CD4-positive, alpha-beta memory T cell (primary cell): ENCODE data around the gene SLC4A5. TPM values are rescaled to one million over a fixed set of nuclear protein-coding genes. Genes with fewer than 3 reads are reported as not detected.
"Not testable (repeated sequence)": the region's sequence is repeated elsewhere in the genome, so short reads cannot be mapped to it uniquely, and the experiment has no call there.

Experiments used
- CTCF ChIA-PET: fragments of 350-600 bp; sonication (Branson Sonifier 250); formaldehyde crosslinking; loops from one replicate; lab custom pipeline; 2021; ENCODE audit warnings: inconsistent platforms; ENCODE audit not compliant: partially characterized antibody; lab: Charles Lee
- POLR2A ChIA-PET: fragments of 350-600 bp; sonication (Branson Sonifier 250); formaldehyde crosslinking; loops from one replicate; lab custom pipeline; 2021; ENCODE audit not compliant: partially characterized antibody; lab: Charles Lee
- DNase-seq, 5 donors: peaks; one replicate each; pipeline versions ENCODE4 v3.0.0 to v3.0.0-alpha.2; 2020 to 2022; ENCODE audit warnings: mixed read lengths in 1 of 5
- H3K27ac ChIP-seq: one replicate; pipeline ENCODE4 v1.7.0; 2013; ENCODE audit warnings: low read depth, low read length
- H3K27me3 ChIP-seq: 2 replicates; pipeline ENCODE4 v1.7.0; 2013; ENCODE audit warnings: mild to moderate bottlenecking, low read length, moderate library complexity; ENCODE audit not compliant: insufficient read depth
- H3K36me3 ChIP-seq: 2 replicates; pipeline ENCODE4 v1.7.0; 2013; ENCODE audit warnings: mild to moderate bottlenecking, low read length, moderate library complexity; ENCODE audit not compliant: insufficient read depth
- H3K4me1 ChIP-seq: 2 replicates; pipeline ENCODE4 v1.7.0; 2013; ENCODE audit warnings: mild to moderate bottlenecking, low read length, moderate library complexity; ENCODE audit not compliant: insufficient read depth
- H3K4me3 ChIP-seq, 2 donors: one replicate each; pipeline ENCODE4 v1.7.0; 2013; ENCODE audit warnings: low read length in 2 of 2, mild to moderate bottlenecking in 1 of 2
- H3K9me3 ChIP-seq, 2 donors: one replicate each; pipeline ENCODE4 v1.7.0; 2013; ENCODE audit warnings: low read length in 2 of 2, control low read depth in 1 of 2; ENCODE audit not compliant: control insufficient read depth in 1 of 2
- H3K27ac Mint-ChIP-seq, 7 donors: one replicate each; pipeline ENCODE4 v1.8.0; 2020 to 2021; ENCODE audit warnings: mixed read lengths in 7 of 7, mild to moderate bottlenecking in 6 of 7, inconsistent platforms in 3 of 7, moderate library complexity in 3 of 7
- H3K27me3 Mint-ChIP-seq, 2 donors: one replicate each; pipeline ENCODE4 v1.8.0; 2020 to 2021; ENCODE audit warnings: mixed read lengths in 2 of 2
- H3K36me3 Mint-ChIP-seq, 2 donors: one replicate each; pipeline ENCODE4 v1.8.0; 2020 to 2021; ENCODE audit warnings: mixed read lengths in 2 of 2, inconsistent platforms in 1 of 2, mild to moderate bottlenecking in 1 of 2
- H3K4me1 Mint-ChIP-seq, 4 donors: one replicate each; pipeline ENCODE4 v1.8.0; 2020 to 2021; ENCODE audit warnings: mixed read lengths in 4 of 4, mild to moderate bottlenecking in 1 of 4
- H3K4me3 Mint-ChIP-seq, 8 donors: one replicate each; pipeline ENCODE4 v1.8.0; 2020 to 2021; ENCODE audit warnings: mixed read lengths in 8 of 8, mild to moderate bottlenecking in 7 of 8, moderate library complexity in 6 of 8, inconsistent platforms in 3 of 8
- H3K9me3 Mint-ChIP-seq, 8 donors: one replicate each; pipeline ENCODE4 v1.8.0; 2020 to 2021; ENCODE audit warnings: mixed read lengths in 8 of 8, mild to moderate bottlenecking in 5 of 8, inconsistent platforms in 3 of 8, moderate library complexity in 1 of 8
- intact Hi-C: fragments of 100-400 bp; cut with micrococcal nuclease; formaldehyde crosslinking; loops from one replicate; pipeline ENCODE4 v1.15.1; 2023
- polyA plus RNA-seq, 2 donors: library from polyadenylated mRNA; unstranded; fragments of 300-500 nt; fragmentation: Illumina TruSeq; gene quantifications; one replicate each; pipeline ENCODE4 v1.2.3, GENCODE V29; 2021
- total RNA-seq, 2 experiments: library from RNA; stranded (reverse); gene quantifications; one replicate each; pipeline ENCODE4 v1.2.3, GENCODE V29; 2021

The SLC4A5 gene
- total and polyA plus RNA-seq, 4 experiments from 2014 or later = 0.25 to 11.5 (median 7.2) TPM

DNA sequence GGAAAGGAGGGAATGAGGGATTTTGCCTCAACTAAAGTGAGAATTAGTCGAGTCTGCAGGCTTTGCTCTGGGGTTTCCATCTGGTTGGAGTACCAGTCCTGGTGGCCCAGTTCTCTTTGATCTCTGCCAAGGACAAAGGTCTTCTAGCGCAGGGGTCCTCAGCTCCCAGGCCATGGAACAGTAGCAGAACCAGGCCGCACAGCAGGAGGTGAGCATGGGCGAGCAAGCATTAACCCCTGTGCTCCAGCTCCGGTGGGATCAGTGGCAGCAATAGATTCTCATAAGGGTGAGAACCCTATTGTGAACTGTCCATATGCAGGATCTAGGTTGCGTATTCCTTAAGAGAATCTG, 120.9 kb downstream of the SLC4A5 start:
- intact Hi-C loops = no loop called here
- Histone ChIP-seq H3K36me3 (no peaks in the 10 kb centered on the region), H3K4me1 (no peaks in the 10 kb centered on the region), H3K4me3 (no peak overlapping the region), H3K27ac (no peak overlapping the region), H3K9me3 (no peaks in the 10 kb centered on the region), H3K27me3 (no peaks in the 10 kb centered on the region)
- Mint-ChIP-seq H3K36me3 (peaks cover 8 to 16% of the 10 kb centered on the region in 2 donors), H3K4me1 (peaks cover 0 to 2% (median 0%) of the 10 kb centered on the region in 4 donors), H3K27ac (peak overlapping the region in 3 of 7 donors; percentile 36 to 57 (median 48)), H3K27me3 (no peaks in the 10 kb centered on the region), H3K4me3 (no peak overlapping the region), H3K9me3 (no peaks in the 10 kb centered on the region)
- CTCF ChIA-PET = no interaction called here
- POLR2A ChIA-PET = no interaction called here
- no peak for DNase-seq

DNA sequence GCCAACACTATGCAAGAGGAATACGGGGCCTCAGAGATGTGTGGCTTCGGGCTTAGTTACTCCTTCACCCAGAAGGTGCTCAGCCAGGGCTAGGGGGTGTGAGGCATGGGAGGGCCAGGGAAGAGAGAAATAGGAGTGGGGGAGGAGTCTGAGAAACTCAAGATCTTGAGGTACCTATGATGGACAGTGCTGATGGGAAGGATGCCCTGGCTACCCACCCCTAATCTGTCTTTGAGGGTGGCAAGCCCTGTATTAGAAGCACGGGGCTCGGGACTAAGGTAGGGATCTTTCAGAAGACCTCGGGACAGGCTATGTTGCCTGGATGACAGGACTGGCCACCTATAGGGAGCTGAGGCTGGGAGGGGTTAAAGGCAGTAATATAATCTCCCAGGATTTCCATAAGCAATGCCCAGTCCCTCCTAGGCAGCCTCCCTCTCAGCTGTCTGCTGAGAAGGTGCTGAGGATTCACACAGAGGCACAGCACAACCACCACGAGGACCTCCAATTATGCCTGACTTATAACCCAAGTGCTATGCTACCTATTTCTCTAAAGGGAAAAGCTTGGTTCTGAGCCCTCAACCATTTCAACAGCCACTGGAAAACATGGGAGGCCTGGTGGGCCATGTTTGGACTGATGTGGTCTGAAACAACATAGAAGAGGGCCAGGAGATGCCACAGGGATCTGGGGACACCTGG, 121.5 kb downstream of the SLC4A5 start:
- Mint-ChIP-seq H3K4me3 (no peak overlapping the region), H3K9me3 (no peaks in the 10 kb centered on the region), H3K27ac (peak overlapping the region in 2 of 7 donors; percentile 52 to 64), H3K4me1 (peaks cover 0 to 2% (median 0%) of the 10 kb centered on the region in 4 donors), H3K36me3 (peaks cover 13 to 16% of the 10 kb centered on the region in 2 donors), H3K27me3 (no peaks in the 10 kb centered on the region)
- ChIA-PET CTCF (no interaction called here), POLR2A (no interaction called here)
- Histone ChIP-seq H3K9me3 (no peaks in the 10 kb centered on the region), H3K36me3 (no peaks in the 10 kb centered on the region), H3K4me3 (no peak overlapping the region), H3K4me1 (no peaks in the 10 kb centered on the region), H3K27ac (no peak overlapping the region), H3K27me3 (no peaks in the 10 kb centered on the region)
- DNase-seq = no peak
- intact Hi-C loops = no loop called here

DNA sequence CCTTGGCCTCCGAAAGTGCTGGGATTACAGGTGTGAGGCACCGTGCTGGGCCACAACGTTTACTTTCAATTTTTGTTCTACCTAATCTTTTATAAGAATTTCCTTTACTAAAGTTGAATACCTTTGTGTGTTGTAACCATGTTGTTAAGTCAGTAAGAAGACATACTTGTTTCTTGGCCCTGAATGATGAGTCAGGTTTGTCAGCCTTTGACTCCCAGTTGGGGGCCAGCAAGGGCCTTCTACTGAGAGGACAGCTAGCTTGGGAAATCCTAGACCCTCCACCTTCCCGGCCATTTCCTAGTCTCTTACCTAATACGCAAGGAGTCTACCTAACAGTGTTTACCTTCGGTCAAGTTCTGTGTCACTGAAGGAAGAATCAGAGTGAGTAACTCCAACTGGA, 122.1 kb downstream of the SLC4A5 start:
- POLR2A ChIA-PET = interaction anchor here (0.7 kb wide), 1 partner anchor 15 kb away, joined by 3 read pairs; no protein-coding TSS in a partner anchor
- H3K4me3 Mint-ChIP-seq = no peak overlapping the region
- peak overlapping the region in 1 of 7 donors; percentile 64 for H3K27ac Mint-ChIP-seq

DNA sequence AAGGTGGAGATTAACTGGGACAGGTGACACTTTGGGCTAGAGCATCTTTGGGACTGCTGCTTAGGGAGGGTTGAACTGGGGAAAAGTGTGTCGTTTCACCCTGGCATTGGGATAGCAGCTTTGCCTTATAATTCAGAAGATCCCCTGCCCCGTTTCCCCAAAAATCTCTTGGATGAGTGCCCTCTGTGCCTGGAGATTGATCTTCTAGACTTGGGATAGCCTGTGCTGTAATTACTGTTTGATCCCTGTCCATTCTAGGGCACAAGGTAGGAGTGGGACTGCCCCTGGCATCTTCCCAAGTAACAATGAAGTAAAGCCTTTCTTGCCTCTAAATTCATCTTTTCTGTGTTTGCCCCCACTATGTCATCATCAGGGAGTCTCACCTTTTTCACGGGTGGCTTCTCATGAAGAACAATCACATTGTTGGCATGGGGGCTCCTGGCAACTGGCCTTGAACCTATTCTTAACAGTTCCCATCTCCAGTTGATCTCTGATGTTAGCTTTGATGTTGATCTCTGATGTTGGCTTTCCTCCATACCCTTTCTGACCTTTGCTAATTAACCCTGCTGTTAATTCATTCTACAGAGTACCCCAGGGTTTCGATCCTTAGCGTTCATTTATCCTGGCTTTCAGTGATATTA, 123.2 kb downstream of the SLC4A5 start:
- Mint-ChIP-seq H3K27me3 (no peaks in the 10 kb centered on the region), H3K9me3 (no peaks in the 10 kb centered on the region), H3K27ac (peak overlapping the region in 2 of 7 donors; percentile 32 to 67), H3K4me3 (no peak overlapping the region), H3K4me1 (peaks cover 0 to 2% (median 0%) of the 10 kb centered on the region in 4 donors), H3K36me3 (peaks cover 20 to 23% of the 10 kb centered on the region in 2 donors)
- Histone ChIP-seq H3K27me3 (no peaks in the 10 kb centered on the region), H3K36me3 (peaks cover 5% of the 10 kb centered on the region), H3K4me1 (no peaks in the 10 kb centered on the region), H3K9me3 (no peaks in the 10 kb centered on the region), H3K27ac (no peak overlapping the region), H3K4me3 (no peak overlapping the region)
- intact Hi-C loops = no loop called here
- ChIA-PET POLR2A (no interaction called here), CTCF (interaction anchor here (0.5 kb wide), 1 partner anchor 70 kb away, joined by 3 read pairs; no protein-coding TSS in a partner anchor)
- DNase-seq = no peak

More for the DNA sequence above, 122.1 kb downstream of the SLC4A5 start:
- Mint-ChIP-seq H3K4me1 (peaks cover 0 to 2% (median 0%) of the 10 kb centered on the region in 4 donors), H3K9me3 (no peaks in the 10 kb centered on the region), H3K27me3 (no peaks in the 10 kb centered on the region), H3K36me3 (peaks cover 16 to 20% of the 10 kb centered on the region in 2 donors)
- no peak overlapping the region for H3K27ac ChIP-seq
- H3K9me3 ChIP-seq = no peaks in the 10 kb centered on the region
- intact Hi-C loops = no loop called here
- DNase-seq = no peak
- no peak overlapping the region for H3K4me3 ChIP-seq
- H3K36me3 ChIP-seq = peaks cover under 1% of the 10 kb centered on the region
- CTCF ChIA-PET = no interaction called here
- H3K27me3 ChIP-seq = no peaks in the 10 kb centered on the region
- H3K4me1 ChIP-seq = no peaks in the 10 kb centered on the region

DNA sequence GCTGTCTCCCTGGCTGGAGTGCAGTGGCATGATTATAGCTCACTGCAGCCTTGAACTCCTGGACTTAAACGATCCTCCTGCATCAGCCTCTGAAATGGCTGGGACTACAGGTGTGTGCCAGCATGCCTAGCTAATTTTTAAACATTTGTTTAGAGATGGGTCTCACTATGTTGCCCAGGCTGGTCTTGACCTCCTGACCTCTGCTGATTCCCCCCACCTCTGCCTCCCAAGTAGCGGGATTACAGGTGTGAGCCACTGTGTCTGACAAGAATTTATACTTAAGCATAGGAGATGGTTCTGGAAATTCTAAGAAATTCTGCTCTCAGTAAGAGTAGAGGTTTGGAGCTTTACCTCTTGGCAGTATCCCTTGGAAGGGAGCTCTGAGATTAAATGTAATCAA, 126.6 kb downstream of the SLC4A5 start:
- intact Hi-C loops = no loop called here
- Mint-ChIP-seq H3K4me1 (peaks cover 0 to 3% (median 0%) of the 10 kb centered on the region in 4 donors), H3K27me3 (no peaks in the 10 kb centered on the region), H3K36me3 (peaks cover 25 to 34% of the 10 kb centered on the region in 2 donors), H3K9me3 (no peaks in the 10 kb centered on the region), H3K27ac (no peak overlapping the region), H3K4me3 (no peak overlapping the region)
- Histone ChIP-seq H3K4me1 (no peaks in the 10 kb centered on the region), H3K36me3 (peaks cover 23% of the 10 kb centered on the region), H3K4me3 (no peak overlapping the region), H3K27ac (no peak overlapping the region), H3K27me3 (no peaks in the 10 kb centered on the region), H3K9me3 (no peaks in the 10 kb centered on the region)
- DNase-seq = no peak
- ChIA-PET CTCF (interaction anchor here (0.6 to 1.5 kb wide), 7 partner anchors 9 to 130 kb away, joined by 3 to 7 read pairs (median 3); partner anchors contain the start of gene MTHFD2), POLR2A (interaction anchor here (0.8 kb wide), 1 partner anchor 18 kb away, joined by 3 read pairs; the partner anchor contains the start of gene MTHFD2)

DNA sequence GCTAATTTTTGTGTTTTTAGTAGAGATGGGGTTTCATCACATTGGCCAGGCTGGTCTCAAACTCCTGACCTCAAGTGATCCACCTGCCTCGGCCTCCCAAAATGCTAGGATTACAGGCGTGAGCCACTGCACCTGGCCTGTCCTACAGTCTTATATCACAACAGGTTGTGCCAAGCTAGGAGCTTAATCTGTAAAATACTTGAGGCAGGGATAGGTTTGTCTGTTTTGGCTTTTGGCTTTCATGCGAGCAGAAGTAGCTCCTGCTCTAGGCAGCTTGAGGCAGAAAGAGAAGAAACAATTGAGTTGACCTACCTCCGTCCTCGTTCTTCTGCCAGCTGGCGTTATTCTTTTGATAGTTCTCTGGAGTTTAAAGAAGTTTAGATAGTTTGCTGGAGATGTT, 127.4 kb downstream of the SLC4A5 start:
- H3K27ac Mint-ChIP-seq = peak overlapping the region in 1 of 7 donors; percentile 22
- DNase-seq, H3K27me3 ChIP-seq, H3K9me3 ChIP-seq, H3K27ac ChIP-seq, H3K4me1 ChIP-seq, POLR2A ChIA-PET, H3K9me3 Mint-ChIP-seq, H3K4me3 ChIP-seq, H3K27me3 Mint-ChIP-seq, intact Hi-C loops, H3K4me3 Mint-ChIP-seq, H3K4me1 Mint-ChIP-seq: not testable (repeated sequence)
- peaks cover 28 to 41% of the 10 kb centered on the region in 2 donors for H3K36me3 Mint-ChIP-seq
- CTCF ChIA-PET = interaction anchor here (1.1 to 1.5 kb wide), 6 partner anchors 8 to 125 kb away, joined by 3 to 7 read pairs (median 4); partner anchors contain the start of gene MTHFD2
- peaks cover 23% of the 10 kb centered on the region for H3K36me3 ChIP-seq

DNA sequence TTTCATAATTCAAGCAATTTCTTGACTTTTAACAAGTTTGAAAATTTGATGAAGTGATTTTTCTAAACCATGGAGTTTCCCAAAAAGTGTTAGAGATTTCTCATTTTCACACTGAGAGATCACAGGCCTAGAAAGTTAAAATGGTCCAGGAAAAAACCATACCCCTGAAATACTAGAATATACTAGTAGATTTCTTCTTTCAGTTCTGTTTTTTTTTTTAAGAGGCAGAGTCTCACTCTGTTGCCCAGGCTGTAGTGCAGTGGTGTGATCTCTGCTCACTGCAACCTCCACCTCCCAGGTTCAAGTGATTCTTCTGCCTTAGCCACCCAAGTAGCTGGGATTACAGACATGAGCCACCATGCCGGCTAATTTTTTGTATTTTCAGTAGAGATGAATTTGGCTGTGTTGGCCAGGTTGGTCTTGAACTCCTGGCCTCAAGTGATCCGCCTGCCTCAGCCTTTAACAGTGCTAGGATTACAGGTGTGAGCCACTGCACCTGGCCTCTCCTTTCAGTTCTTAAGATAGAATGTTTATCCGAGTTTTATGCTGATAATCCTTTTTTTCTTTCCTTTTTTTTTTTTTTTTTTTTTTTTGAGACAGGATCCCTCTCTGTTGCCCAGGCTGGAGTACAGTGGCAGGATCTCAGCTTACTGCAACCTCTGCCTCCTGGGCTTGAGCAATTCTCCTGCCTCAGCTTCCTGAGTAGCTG, 130.4 kb downstream of the SLC4A5 start:
- H3K9me3 ChIP-seq = no peaks in the 10 kb centered on the region
- Mint-ChIP-seq H3K27ac (no peak overlapping the region), H3K27me3 (no peaks in the 10 kb centered on the region), H3K9me3 (no peaks in the 10 kb centered on the region), H3K4me3 (no peak overlapping the region), H3K36me3 (peaks cover 40 to 57% of the 10 kb centered on the region in 2 donors), H3K4me1 (peaks cover 1 to 7% (median 4%) of the 10 kb centered on the region in 4 donors)
- ChIA-PET CTCF (no interaction called here), POLR2A (no interaction called here)
- H3K27ac ChIP-seq = no peak overlapping the region
- no peaks in the 10 kb centered on the region for H3K27me3 ChIP-seq
- H3K36me3 ChIP-seq = peaks cover 38% of the 10 kb centered on the region
- intact Hi-C loops = no loop called here
- H3K4me1 ChIP-seq = peaks cover 7% of the 10 kb centered on the region
- no peak for DNase-seq
- H3K4me3 ChIP-seq = no peak overlapping the region
